Ishikawa (cell line): ENCODE results near the gene CXXC5.

ENCODE experiments used
- EGR1 ChIP-seq: IDR thresholded peaks from 2 replicates; pipeline ENCODE4 v1.6.1; 2012
- EP300 ChIP-seq: IDR thresholded peaks from 2 replicates; pipeline ENCODE4 v1.6.1; 2012; ENCODE audit warnings: borderline replicate concordance
- FOXM1 ChIP-seq: IDR thresholded peaks from 2 replicates; pipeline ENCODE4 v1.6.1; 2012; ENCODE audit warnings: low read depth, borderline replicate concordance
- TF ChIP-seq, protein P1 (sequence below): IDR thresholded peaks from 2 replicates; pipeline ENCODE4 v1.6.1; 2012; ENCODE audit warnings: low read depth, mild to moderate bottlenecking

DNA sequence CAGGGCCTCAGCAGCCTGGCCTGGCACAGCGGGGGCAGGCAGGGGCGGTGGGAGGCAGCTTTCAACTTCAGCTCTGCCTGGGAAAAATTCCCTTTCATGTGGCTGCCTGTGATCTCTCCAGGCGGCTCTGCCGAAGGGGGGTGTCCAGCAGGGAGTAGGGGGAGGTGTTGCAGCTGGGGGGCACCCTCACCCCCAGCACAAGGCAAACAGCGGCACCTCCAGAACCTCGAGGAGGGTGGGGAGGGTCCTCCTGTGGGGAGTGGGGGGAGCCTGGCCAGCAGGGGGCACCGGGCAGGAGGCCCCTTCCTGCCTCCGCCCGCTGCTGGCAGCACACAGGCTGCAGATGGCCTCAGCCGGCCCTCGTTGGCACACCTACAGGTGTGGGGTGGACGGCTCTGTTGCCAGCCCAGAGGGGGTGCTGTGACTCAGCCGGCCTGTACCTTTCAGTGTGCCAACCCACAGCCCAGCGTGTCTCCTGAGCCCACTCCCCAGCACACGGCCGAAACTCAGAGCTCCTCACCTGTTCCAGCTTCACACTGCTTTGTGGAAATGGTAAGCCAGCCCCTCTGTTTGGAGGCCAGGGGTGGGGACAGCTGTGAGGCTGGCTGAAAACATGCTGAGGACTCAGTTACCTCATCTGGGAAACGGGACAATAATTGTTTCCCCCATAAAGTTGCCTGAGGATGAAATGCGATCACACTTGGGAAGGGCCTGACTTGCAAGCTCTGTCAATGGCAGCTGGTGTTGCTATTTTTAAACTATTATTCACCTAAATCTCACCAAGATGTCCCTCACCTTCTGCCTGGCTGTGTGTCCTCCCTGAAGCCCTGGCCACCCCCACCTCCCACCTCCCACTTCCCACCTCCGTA is 37.0 kb downstream of the CXXC5 start:
- TF ChIP-seq, protein P1, sequence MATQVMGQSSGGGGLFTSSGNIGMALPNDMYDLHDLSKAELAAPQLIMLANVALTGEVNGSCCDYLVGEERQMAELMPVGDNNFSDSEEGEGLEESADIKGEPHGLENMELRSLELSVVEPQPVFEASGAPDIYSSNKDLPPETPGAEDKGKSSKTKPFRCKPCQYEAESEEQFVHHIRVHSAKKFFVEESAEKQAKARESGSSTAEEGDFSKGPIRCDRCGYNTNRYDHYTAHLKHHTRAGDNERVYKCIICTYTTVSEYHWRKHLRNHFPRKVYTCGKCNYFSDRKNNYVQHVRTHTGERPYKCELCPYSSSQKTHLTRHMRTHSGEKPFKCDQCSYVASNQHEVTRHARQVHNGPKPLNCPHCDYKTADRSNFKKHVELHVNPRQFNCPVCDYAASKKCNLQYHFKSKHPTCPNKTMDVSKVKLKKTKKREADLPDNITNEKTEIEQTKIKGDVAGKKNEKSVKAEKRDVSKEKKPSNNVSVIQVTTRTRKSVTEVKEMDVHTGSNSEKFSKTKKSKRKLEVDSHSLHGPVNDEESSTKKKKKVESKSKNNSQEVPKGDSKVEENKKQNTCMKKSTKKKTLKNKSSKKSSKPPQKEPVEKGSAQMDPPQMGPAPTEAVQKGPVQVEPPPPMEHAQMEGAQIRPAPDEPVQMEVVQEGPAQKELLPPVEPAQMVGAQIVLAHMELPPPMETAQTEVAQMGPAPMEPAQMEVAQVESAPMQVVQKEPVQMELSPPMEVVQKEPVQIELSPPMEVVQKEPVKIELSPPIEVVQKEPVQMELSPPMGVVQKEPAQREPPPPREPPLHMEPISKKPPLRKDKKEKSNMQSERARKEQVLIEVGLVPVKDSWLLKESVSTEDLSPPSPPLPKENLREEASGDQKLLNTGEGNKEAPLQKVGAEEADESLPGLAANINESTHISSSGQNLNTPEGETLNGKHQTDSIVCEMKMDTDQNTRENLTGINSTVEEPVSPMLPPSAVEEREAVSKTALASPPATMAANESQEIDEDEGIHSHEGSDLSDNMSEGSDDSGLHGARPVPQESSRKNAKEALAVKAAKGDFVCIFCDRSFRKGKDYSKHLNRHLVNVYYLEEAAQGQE, result no peak
- TF ChIP-seq EP300 (peak; percentile 85), FOXM1 (peak; percentile 83), EGR1 (peak; percentile 53)
